HG03066 (cell line): ENCODE measurements around the gene OCIAD1.
"Not testable (repeated sequence)": the region's sequence is repeated elsewhere in the genome, so short reads cannot be mapped to it uniquely, and the experiment has no call there.

ENCODE experiments used
- ATAC-seq: cut with Tn5 transposase; IDR thresholded peaks from one replicate; pipeline ENCODE4 v1.9.1; 2021; ENCODE audit warnings: low read depth; ENCODE audit not compliant: unreplicated experiment

The OCIAD1 gene

DNA sequence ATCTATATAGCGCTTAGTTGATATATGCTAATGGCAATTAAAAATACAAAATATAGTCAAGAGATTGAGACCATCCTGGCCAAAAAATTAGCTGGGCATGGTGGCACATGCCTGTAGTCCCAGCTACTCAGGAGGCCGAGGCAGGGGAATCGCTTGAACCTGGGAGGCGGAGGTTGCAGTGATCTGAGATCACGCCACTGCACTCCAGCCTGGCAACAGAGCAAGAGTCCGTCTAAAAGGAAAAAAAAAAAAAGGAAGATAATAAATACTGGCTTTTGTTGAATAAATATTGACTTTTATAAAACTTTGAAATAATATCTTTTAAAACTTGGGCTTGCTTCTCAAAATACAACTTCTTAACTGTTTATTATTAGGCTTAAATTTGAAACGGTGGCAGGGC lies 14.6 kb upstream of the OCIAD1 start:
- not testable (repeated sequence) for ATAC-seq

DNA sequence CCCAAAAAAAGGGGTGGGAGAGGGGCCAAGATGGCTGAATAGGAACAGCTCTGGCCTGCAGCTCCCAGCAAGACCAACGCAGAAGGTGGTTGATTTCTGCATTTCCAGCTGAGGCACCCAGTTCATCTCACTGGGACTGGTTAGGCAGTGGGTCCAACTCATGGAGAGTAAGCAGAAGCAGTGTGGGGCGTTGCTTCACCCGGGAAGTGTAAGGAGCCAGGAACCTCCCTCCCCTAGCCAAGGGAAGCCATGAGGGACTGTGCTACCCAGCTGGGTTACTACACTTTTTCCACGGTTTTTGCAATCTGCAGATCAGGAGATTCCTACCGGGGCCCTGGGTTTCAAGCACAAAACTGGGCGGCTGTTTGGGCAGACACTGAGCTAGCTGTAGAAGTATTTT lies 13.9 kb upstream of the OCIAD1 start:
- ATAC-seq, result no peak

DNA sequence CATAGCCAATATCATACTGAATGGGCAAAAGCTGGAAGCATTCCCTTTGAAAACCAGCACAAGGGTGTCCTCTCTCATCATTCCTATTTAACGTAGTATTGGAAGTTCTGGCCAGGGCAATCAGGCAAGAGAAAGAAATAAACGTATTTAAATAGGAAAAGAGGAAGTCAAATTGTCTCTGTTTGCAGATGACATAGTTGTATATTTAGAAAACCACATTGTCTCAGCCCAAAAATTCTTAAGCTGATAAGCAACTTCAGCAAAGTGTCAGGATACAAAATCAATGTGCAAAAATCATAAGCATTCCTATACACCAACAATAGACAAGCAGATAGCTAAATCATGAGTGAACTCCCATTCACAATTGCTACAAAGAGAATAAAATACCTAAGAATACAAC lies 9.5 kb upstream of the OCIAD1 start:
- ATAC-seq, result not testable (repeated sequence)

DNA sequence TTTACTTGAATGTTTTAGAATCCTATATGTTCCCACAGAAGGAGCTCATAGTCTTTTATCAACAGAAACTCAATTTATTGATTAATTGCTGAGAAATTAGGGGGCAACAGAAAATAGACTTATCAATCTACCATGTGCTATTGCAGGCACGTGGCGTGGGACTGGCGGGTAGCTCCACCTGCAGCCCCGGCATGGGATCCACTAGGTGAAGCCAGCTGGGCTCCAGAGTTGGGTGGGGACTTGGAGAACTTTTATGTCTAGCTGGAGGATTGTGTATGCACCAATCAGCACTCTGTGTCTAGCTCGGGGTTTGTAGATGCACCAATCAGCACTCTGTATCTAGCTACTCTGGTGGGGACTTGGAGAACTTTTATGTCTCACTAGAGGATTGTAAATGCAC lies 3.3 kb upstream of the OCIAD1 start:
- no peak for ATAC-seq

DNA sequence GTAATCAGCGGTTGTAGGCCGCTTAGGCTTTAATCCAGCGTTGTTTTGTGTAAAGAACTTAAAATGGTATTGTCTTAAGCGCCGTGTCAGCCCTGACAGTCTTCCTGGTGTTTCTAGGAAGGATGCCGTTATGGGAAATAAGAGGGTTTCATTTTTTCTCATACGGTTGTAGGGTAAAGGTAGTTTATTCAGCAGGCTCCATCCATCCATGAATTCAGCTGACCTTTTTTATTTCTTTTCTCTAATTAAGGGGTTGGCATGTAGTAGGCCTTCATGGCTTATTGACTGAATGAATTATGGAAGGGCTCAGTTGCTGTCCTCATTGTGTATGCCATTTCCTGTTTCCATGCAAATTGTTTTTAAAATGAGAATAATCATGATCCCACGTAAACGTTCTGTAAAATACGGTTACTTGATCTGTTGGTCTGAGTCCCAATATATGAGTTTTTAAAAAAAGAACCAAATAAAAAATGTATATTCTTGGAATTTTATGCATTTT lies 693 bp downstream of the OCIAD1 start:
- ATAC-seq, result no peak

DNA sequence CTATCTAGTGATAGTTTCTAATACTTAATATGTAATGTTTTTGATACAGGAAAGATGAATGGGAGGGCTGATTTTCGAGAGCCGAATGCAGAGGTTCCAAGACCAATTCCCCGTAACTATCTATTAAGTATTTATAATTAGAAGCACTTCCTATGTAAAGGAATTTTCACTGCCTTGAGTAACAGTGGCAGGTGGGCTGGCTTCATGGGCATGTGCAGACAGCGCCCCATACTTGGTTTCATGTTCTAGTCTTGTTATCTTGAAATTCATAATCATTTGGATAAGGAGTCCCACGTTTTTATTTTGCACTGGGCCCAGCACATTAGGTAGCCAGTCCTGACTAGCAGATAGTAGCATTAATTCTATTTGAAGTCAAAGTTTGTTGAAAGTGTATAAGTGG lies 1.7 kb downstream of the OCIAD1 start:
- ATAC-seq, result no peak

DNA sequence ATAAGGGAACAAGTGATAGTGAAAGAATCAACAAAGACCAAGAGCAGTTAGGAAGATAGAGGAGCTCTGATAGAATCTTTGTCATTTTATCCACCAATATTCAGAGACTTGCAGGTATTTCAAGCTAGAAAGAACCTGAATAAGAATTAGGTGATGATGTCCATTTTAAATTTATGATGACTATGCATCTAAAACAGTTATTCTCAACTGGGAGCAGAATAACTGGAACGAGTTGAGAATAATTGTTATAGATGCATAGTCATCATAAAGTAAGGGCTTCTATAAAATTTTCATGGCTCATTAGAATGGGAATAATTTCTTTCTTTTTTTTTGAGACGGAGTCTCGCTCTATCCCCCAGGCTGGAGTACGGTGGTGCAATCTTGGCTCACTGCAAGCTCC lies 5.8 kb downstream of the OCIAD1 start:
- no peak for ATAC-seq

DNA sequence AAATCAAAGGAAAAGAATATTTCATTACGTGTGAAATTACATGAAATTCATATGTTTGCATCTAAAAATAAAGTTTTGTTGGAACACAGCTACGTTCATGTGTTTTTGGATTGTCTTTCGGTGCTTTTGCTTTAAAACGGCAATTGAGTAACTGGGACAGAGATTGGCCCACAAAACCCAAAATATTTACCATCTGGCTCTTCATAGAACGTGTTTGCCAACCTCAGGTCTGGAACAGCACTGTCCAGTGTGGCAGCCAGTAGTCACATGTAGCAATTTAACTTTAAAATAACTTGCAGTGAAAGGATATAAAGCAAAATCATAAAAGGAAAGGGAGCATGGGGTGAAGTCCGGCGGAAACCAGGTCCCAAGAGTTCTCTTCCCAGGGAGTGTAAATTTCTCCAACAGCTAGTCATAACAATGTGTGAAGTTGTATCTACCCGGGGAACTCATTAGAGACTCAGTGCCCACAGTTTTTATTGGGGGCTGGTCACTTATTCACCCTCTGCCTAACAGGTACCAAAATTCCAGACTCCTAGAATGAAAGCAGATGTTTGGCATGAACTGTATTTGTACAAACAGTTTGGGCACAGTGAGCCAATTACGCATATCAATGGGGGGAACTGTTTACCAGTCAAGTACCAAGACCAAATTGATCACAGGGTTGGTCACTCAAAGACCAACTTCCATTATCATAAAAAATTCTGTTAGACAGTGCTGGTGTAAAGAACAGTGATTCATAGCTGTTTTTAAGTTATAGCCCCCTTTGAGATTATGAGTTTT lies 10.3 kb downstream of the OCIAD1 start:
- ATAC-seq, result no peak

DNA sequence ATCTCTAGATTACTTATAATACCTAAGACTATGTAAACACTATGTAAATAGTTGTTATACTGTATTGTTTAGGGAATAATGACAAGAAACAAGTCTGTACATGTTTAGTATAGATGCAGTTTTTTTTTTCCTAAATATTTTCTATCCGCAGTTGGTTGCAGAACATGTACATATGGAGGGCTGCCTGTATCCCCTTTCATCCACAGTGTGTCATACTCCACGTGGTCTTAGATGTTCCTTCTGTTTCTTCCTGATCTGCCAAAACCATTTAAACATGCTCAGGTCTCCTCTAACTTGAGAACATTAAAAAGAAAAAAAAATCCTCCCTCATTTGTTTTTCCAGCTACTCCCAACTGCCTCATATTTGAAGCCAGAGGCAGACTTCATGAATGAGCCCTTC lies 14.0 kb downstream of the OCIAD1 start:
- ATAC-seq, result no peak

DNA sequence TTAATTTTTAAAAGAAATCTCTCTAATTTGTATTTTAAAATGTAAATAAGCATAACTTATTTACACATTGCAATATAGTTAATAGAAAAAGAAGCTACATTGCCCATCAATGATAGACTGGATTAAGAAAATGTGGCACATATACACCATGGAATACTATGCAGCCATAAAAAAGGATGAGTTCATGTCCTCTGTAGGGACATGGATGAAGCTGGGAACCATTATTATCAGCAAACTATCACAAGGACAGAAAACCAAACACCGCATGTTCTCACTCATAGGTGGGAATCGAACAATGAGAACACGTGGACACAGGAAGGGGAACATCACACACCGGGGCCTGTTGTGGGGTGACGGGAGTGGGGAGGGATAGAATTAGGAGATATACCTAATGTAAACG lies 17.9 kb downstream of the OCIAD1 start:
- ATAC-seq, result not testable (repeated sequence)

DNA sequence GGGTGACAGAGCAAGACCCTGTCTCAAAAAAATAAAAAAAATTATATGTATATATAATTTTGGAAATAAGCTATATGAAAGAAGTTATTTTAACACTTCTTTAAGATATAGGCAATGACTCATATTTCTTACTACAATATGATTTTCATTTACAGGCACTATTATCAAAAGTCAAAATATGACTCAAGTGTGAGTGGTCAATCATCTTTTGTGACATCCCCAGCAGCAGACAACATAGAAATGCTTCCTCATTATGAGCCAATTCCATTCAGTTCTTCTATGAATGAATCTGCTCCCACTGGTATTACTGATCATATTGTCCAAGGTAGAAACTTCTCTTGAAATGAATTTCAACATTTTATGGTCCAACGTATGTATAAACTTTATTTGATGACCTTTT lies 20.8 kb downstream of the OCIAD1 start:
- ATAC-seq, result no peak

DNA sequence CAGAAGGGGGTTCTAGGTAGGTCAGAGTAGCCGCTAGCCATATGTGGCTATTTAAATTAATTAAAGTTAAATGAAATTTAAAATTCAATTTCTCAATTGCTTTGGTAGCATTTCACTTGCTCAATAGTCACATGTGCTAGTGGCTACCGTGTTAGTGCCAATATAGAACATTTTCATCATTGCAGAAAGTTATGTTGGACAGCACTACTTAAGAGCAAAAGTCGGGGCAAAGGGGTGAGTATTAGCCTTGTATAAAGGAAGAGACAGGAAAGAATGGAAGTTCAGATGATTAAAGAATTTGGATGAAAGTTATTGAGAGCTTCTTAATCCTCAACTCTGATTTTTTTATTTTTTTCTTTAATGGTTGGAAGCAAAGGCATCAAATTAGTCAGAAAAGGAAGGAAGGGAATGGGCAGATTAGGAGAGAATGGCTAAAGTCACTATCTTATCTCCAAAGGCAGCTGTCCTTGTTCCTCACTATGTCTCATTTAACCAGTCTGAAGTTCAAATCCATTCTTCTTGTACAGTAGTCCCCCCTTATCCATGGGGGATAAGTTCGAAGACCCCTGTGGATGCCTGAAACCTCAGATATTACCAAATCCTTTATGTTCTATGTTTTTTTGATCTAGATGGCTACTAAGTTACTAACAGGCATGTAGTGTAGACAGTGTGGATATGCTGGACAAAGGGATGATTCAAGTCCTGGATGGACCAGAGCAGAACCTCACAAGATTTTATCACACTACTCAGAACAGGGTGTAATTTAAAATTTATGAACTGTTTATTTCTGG lies 22.9 kb downstream of the OCIAD1 start:
- no peak for ATAC-seq

DNA sequence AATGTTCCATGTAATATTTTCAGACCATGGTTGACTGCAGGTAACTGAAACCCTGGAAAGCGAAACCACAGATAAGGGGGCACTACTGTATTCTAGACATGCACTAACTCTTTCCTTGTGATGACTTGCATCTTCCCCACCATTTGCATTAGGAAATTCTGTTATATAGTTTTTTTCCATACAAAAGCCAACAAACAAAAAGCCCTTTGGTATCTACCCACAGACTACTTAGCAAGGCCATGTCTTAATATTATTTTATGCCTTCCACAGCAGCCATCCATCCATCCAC lies 23.5 kb downstream of the OCIAD1 start:
- no peak for ATAC-seq

DNA sequence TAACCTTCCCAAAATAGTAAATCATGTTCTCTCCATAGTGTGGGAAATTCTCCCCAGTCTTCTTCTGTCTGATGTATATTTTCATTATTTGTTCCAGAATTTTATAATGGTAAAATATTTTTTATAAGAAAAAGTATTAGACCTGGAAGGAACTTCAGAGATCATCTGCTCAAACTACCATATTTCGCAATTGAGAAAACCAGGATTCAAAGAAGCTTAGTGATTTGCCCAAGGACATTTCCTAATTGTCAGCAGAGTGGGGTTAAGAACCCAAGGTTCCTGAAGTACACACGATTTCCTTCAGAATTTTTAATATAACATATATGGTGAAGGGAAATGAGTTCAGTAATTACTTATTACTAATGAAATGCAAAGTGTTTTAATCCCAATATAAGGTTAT lies 24.1 kb downstream of the OCIAD1 start:
- ATAC-seq, result no peak

DNA sequence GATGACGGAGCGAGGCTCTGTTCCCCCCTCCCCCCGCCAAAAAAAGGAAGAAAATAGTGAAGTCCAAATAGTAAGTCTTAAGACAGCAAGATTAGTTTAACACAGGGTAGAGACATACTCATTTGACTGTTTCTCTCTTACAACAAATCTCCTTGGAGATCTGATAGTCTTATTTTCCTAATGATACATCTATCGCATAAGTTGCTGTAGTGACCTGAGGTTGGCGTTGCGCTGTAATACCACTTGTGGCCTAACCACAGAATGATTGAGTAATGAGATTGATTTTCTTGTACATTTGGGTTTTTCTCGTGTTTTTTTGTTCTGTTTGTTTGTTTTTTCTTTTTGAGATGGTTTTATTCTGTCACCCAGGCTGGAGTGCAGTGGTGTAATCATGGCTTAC lies 27.2 kb downstream of the OCIAD1 start:
- ATAC-seq, result no peak

DNA sequence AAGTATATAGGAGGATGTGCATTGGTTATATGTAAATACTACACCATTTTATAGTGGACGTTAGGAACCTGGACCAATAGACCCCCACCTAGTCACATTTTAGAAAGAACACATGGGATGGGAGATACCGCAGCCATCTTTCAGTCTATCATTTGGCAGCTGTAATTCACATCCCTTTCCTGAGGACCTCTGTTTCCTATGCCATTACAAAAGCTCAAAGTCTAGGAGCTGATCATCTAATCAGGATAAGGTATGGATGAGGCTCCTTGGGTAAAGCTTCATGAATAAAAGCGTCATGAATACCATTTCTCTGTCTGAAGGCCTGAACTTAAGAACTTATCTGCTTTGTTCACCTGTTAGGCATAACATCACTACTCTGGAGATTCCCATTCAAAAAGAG lies 31.1 kb downstream of the OCIAD1 start:
- no peak for ATAC-seq

DNA sequence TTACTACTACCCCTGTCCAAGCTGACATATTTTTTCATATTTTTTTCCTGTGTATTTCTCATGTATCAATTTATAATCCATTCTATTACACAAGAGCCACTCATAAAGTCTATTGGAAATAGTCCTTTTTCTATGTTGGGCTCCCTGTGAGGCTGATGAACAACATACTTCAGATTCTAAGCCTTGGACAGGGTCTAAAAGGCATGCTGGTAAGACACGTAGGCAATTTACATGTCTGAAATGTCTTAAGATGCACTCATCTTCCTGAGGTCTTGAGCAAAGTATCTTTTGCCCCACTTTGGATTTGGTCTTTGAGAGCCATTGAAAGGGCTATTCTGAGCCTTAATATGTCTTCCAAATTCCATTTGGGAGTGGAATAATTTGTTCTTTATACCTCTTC lies 31.8 kb downstream of the OCIAD1 start:
- ATAC-seq, result no peak

DNA sequence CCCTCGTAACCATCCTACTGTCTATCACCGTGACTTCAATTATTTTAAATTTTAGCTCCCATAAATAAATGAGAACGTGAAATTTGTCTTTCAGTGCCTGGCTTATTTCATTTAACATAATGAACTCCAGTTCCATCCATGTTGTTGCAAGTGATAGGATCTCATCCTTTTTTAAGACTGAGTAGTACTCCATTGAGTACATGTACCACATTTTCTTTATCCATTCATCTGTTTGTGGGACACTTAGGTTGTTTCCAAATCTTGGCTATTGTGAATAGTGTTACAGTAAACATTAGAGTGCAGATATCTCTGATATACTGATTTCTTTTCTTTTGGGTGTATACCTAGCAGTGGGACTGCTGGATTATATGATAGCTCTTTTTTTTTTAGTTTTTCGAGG lies 32.8 kb downstream of the OCIAD1 start:
- no peak for ATAC-seq

DNA sequence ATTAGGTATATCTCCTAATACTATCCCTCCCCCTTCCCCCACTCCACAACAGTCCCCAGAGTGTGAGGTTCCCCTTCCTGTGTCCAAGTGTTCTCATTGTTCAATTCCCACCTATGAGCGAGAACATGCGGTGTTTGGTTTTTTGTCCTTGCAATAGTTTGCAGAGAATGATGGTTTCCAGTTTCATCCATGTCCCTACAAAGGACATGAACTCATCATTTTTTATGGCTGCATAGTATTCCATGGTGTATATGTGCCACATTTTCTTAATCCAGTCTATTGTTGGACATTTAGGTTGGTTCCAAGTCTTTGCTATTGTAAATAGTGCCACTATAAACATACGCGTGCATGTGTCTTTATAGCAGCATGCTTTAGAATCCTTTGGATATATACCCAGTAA lies 33.8 kb downstream of the OCIAD1 start:
- not testable (repeated sequence) for ATAC-seq

DNA sequence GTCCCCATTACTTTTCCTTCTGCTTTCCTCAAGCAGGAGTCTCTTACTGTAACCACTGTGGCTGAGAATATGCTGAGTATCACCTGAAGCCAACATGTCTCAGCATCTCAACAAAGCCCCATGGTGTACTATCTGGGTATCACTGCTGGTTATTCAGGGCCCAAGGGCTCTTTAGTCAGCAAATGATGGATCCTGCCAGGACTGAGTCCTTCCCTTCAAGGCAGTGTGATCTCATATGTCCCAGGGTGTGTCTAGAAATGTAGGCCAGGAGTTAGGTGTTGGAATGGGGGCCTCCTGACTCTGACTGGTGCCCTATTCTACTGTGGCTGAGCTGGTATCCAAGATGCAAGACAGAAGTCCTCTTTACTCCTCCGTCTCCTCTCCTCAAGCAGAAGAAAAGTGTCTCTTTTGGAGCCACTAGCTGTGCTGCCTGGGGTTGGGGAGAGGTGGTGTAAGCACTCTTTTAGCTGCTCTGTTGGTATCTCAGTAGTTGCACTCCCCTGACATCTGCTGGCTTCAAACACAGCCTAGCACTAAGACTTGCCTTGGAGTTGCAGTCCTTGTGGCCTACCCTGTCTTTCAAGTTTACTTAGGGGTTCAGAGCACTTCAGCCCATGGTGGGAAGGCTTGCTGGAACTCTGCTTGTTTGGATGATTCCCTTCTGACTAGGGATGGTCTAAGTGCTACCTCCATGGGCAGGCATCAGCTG lies 47.1 kb downstream of the OCIAD1 start:
- ATAC-seq, result no peak
